B cell (primary cell): ENCODE results near the gene TBXAS1.

ENCODE experiments used
- EZH2 ChIP-seq: IDR thresholded peaks from 2 replicates; pipeline ENCODE4 v1.6.1; 2012; ENCODE audit warnings: borderline replicate concordance, low read depth, mild to moderate bottlenecking, moderate library complexity, low read length; ENCODE audit not compliant: insufficient read depth, poor library complexity, severe bottlenecking
- TF ChIP-seq, protein P1 (sequence below): fragments of 200-600 bp; IDR thresholded peaks from one replicate; pipeline ENCODE4 v1.8.0; 2022; ENCODE audit warnings: antibody characterized with exemption, mild to moderate bottlenecking

DNA sequence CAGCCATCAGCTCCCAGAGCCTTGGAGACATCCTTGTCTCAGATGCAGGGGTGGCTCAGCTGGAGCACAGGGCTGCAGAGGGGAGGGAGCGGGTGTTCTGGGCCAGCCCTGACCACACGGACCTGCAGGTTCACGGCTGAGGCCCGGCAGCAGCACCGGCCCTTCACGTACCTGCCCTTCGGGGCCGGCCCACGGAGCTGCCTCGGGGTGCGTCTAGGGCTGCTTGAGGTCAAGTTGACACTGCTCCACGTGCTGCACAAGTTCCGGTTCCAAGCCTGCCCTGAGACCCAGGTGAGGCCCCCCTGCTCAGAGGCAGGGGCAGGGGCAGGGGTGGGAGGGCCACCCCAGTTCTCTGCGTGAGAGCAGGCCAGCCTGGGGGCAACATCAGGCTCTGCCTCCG, 188.5 kb downstream of the TBXAS1 start:
- TF ChIP-seq, protein P1, sequence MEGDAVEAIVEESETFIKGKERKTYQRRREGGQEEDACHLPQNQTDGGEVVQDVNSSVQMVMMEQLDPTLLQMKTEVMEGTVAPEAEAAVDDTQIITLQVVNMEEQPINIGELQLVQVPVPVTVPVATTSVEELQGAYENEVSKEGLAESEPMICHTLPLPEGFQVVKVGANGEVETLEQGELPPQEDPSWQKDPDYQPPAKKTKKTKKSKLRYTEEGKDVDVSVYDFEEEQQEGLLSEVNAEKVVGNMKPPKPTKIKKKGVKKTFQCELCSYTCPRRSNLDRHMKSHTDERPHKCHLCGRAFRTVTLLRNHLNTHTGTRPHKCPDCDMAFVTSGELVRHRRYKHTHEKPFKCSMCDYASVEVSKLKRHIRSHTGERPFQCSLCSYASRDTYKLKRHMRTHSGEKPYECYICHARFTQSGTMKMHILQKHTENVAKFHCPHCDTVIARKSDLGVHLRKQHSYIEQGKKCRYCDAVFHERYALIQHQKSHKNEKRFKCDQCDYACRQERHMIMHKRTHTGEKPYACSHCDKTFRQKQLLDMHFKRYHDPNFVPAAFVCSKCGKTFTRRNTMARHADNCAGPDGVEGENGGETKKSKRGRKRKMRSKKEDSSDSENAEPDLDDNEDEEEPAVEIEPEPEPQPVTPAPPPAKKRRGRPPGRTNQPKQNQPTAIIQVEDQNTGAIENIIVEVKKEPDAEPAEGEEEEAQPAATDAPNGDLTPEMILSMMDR: no peak
- no peak for TF ChIP-seq EZH2
